ENCODE results near the gene IL17RB. TPM values are rescaled to one million over a fixed set of nuclear protein-coding genes. Genes with fewer than 3 reads are reported as not detected.

IL17RB gene
- 1 to 10 TPM; 1.2 to 2.1 TPM for total RNA-seq
- 0.98 TPM for polyA plus RNA-seq

GRCh38 chr3:53846134-53846850 lies at the start of gene IL17RB, which contains the start of gene CHDH:
Gene IL17RB (plus strand): TSS chr3:53846568. CDS start chr3:53846589, 21 bp downstream.
Gene CHDH (minus strand): TSS chr3:53846419. CDS start chr3:53824008, 22,411 bp downstream.
- Histone ChIP-seq H3K27me3 (ENCODE audit: insufficient read depth, low read length, poor library complexity, severe bottlenecking) (peaks cover 14% of the 10 kb centered on the region), H3K36me3 (ENCODE audit: insufficient read depth, low read length) (no peaks in the 10 kb centered on the region), H3K4me3 (ENCODE audit: low read length) (no peak within 1 kb of the TSS), H3K9me3 (ENCODE audit: low read length) (no peaks in the 10 kb centered on the region), H3K27ac (ENCODE audit: low read depth, low read length) (no peak within 1 kb of the TSS), H3K4me1 (ENCODE audit: insufficient read depth, low read length) (no peaks in the 10 kb centered on the region)
- Mint-ChIP-seq H3K36me3 (no peaks in the 10 kb centered on the region), H3K4me1 (peaks cover 8 to 17% (median 9%) of the 10 kb centered on the region in 3 donors), H3K27me3 (peaks cover 32 to 68% of the 10 kb centered on the region in 2 donors), H3K9me3 (no peaks in the 10 kb centered on the region), H3K27ac (peak within 1 kb of the TSS in 2 of 8 donors; percentile 24 to 80), H3K4me3 (peak within 1 kb of the TSS; percentile 47 to 86 (median 66))
- POLR2A ChIA-PET, result no interaction called here
- DNase-seq, result peak in 1 of 5 donors; percentile 7
- CTCF ChIA-PET, result no interaction called here

GRCh38 chr3:53798144-53798543 lies 48.2 kb upstream of the IL17RB start:
- Histone ChIP-seq H3K4me3 (ENCODE audit: low read length) (no peak overlapping the region), H3K9me3 (ENCODE audit: low read length) (no peaks in the 10 kb centered on the region), H3K27ac (ENCODE audit: low read depth, low read length) (no peak overlapping the region), H3K27me3 (ENCODE audit: insufficient read depth, low read length, poor library complexity, severe bottlenecking) (no peaks in the 10 kb centered on the region), H3K36me3 (ENCODE audit: insufficient read depth, low read length) (no peaks in the 10 kb centered on the region), H3K4me1 (ENCODE audit: insufficient read depth, low read length) (no peaks in the 10 kb centered on the region)
- DNase-seq, result no peak
- ChIA-PET POLR2A (no interaction called here), CTCF (no interaction called here)
- Mint-ChIP-seq H3K36me3 (no peaks in the 10 kb centered on the region), H3K27ac (no peak overlapping the region), H3K4me1 (no peaks in the 10 kb centered on the region), H3K4me3 (no peak overlapping the region), H3K9me3 (no peaks in the 10 kb centered on the region), H3K27me3 (peaks cover 0 to 13% of the 10 kb centered on the region in 2 donors)

GRCh38 chr3:53799338-53799865 lies 47.0 kb upstream of the IL17RB start:
- H3K27me3 Mint-ChIP-seq, result peaks cover 0 to 8% of the 10 kb centered on the region in 2 donors
- H3K9me3 ChIP-seq (ENCODE audit: low read length), result no peaks in the 10 kb centered on the region
- H3K36me3 Mint-ChIP-seq, result no peaks in the 10 kb centered on the region
- H3K4me1 ChIP-seq (ENCODE audit: insufficient read depth, low read length), result no peaks in the 10 kb centered on the region
- H3K4me3 ChIP-seq (ENCODE audit: low read length), result no peak overlapping the region
- no peak overlapping the region for H3K4me3 Mint-ChIP-seq
- no peak overlapping the region for H3K27ac Mint-ChIP-seq
- ChIA-PET CTCF (no interaction called here), POLR2A (no interaction called here)
- no peak overlapping the region for H3K27ac ChIP-seq (ENCODE audit: low read depth, low read length)
- no peaks in the 10 kb centered on the region for H3K9me3 Mint-ChIP-seq
- H3K36me3 ChIP-seq (ENCODE audit: insufficient read depth, low read length), result no peaks in the 10 kb centered on the region
- no peaks in the 10 kb centered on the region for H3K27me3 ChIP-seq (ENCODE audit: insufficient read depth, low read length, poor library complexity, severe bottlenecking)
- no peaks in the 10 kb centered on the region for H3K4me1 Mint-ChIP-seq
- DNase-seq, result no peak

- POLR2A ChIA-PET, result no interaction called here
- Histone ChIP-seq H3K4me3 (ENCODE audit: low read length) (no peak overlapping the region), H3K9me3 (ENCODE audit: low read length) (no peaks in the 10 kb centered on the region), H3K36me3 (ENCODE audit: insufficient read depth, low read length) (no peaks in the 10 kb centered on the region), H3K27ac (ENCODE audit: low read depth, low read length) (no peak overlapping the region), H3K4me1 (ENCODE audit: insufficient read depth, low read length) (no peaks in the 10 kb centered on the region), H3K27me3 (ENCODE audit: insufficient read depth, low read length, poor library complexity, severe bottlenecking) (no peaks in the 10 kb centered on the region)
- H3K9me3 Mint-ChIP-seq, result no peaks in the 10 kb centered on the region
- H3K27me3 Mint-ChIP-seq, result peaks cover 1 to 8% of the 10 kb centered on the region in 2 donors
- CTCF ChIA-PET, result interaction anchor here (0.6 kb wide), 1 partner anchor 309 kb away, joined by 3 read pairs; no protein-coding TSS in a partner anchor
- no peak overlapping the region for H3K27ac Mint-ChIP-seq
- no peaks in the 10 kb centered on the region for H3K36me3 Mint-ChIP-seq
- no peak overlapping the region for H3K4me3 Mint-ChIP-seq
- DNase-seq, result no peak
- H3K4me1 Mint-ChIP-seq, result no peaks in the 10 kb centered on the region
Observed at GRCh38 chr3:53800041-53800906, 46.1 kb upstream of the IL17RB start.

GRCh38 chr3:53801319-53801718 lies 45.0 kb upstream of the IL17RB start:
- H3K4me3 Mint-ChIP-seq, result no peak overlapping the region
- H3K36me3 ChIP-seq (ENCODE audit: insufficient read depth, low read length), result no peaks in the 10 kb centered on the region
- no peak overlapping the region for H3K4me3 ChIP-seq (ENCODE audit: low read length)
- no peaks in the 10 kb centered on the region for H3K4me1 ChIP-seq (ENCODE audit: insufficient read depth, low read length)
- H3K27ac Mint-ChIP-seq, result no peak overlapping the region
- H3K27ac ChIP-seq (ENCODE audit: low read depth, low read length), result no peak overlapping the region
- POLR2A ChIA-PET, result no interaction called here
- no peaks in the 10 kb centered on the region for H3K4me1 Mint-ChIP-seq
- no peaks in the 10 kb centered on the region for H3K27me3 ChIP-seq (ENCODE audit: insufficient read depth, low read length, poor library complexity, severe bottlenecking)
- no peaks in the 10 kb centered on the region for H3K36me3 Mint-ChIP-seq
- no peaks in the 10 kb centered on the region for H3K9me3 ChIP-seq (ENCODE audit: low read length)
- CTCF ChIA-PET, result no interaction called here
- no peaks in the 10 kb centered on the region for H3K9me3 Mint-ChIP-seq
- DNase-seq, result no peak
- H3K27me3 Mint-ChIP-seq, result peaks cover 1 to 9% of the 10 kb centered on the region in 2 donors

- Histone ChIP-seq H3K27ac (ENCODE audit: low read depth, low read length) (no peak overlapping the region), H3K9me3 (ENCODE audit: low read length) (no peaks in the 10 kb centered on the region), H3K4me1 (ENCODE audit: insufficient read depth, low read length) (no peaks in the 10 kb centered on the region), H3K36me3 (ENCODE audit: insufficient read depth, low read length) (no peaks in the 10 kb centered on the region), H3K27me3 (ENCODE audit: insufficient read depth, low read length, poor library complexity, severe bottlenecking) (no peaks in the 10 kb centered on the region), H3K4me3 (ENCODE audit: low read length) (no peak overlapping the region)
- Mint-ChIP-seq H3K9me3 (no peaks in the 10 kb centered on the region), H3K4me3 (no peak overlapping the region), H3K27me3 (peaks cover 3 to 16% of the 10 kb centered on the region in 2 donors), H3K27ac (no peak overlapping the region), H3K36me3 (no peaks in the 10 kb centered on the region), H3K4me1 (no peaks in the 10 kb centered on the region)
- no peak for DNase-seq
- ChIA-PET CTCF (no interaction called here), POLR2A (no interaction called here)
Observed at GRCh38 chr3:53802256-53802880, 44.0 kb upstream of the IL17RB start.

GRCh38 chr3:53803124-53803815 lies 43.1 kb upstream of the IL17RB start:
- H3K9me3 ChIP-seq (ENCODE audit: low read length), result no peaks in the 10 kb centered on the region
- Mint-ChIP-seq H3K27ac (no peak overlapping the region), H3K9me3 (no peaks in the 10 kb centered on the region), H3K36me3 (no peaks in the 10 kb centered on the region), H3K27me3 (peaks cover 3 to 21% of the 10 kb centered on the region in 2 donors), H3K4me3 (no peak overlapping the region), H3K4me1 (no peaks in the 10 kb centered on the region)
- no peak for DNase-seq
- CTCF ChIA-PET, result no interaction called here
- H3K4me3 ChIP-seq (ENCODE audit: low read length), result no peak overlapping the region
- H3K27me3 ChIP-seq (ENCODE audit: insufficient read depth, low read length, poor library complexity, severe bottlenecking), result no peaks in the 10 kb centered on the region
- H3K36me3 ChIP-seq (ENCODE audit: insufficient read depth, low read length), result no peaks in the 10 kb centered on the region
- POLR2A ChIA-PET, result no interaction called here
- H3K4me1 ChIP-seq (ENCODE audit: insufficient read depth, low read length), result no peaks in the 10 kb centered on the region
- no peak overlapping the region for H3K27ac ChIP-seq (ENCODE audit: low read depth, low read length)

Data from CD8-positive, alpha-beta memory T cell (primary cell).